Motor neuron (in vitro differentiated cells): ENCODE results near the gene TNRC6A. TPM values are rescaled to one million over a fixed set of nuclear protein-coding genes. Genes with fewer than 3 reads are reported as not detected.
"Not testable (repeated sequence)": the region's sequence is repeated elsewhere in the genome, so short reads cannot be mapped to it uniquely, and the experiment has no call there.

Experiments
- ATAC-seq, 8 experiments: fragments of 200-7000 bp; cut with Tn5 transposase; replicated peaks in 6 of 8; 2 replicates each; pipeline ENCODE4 v1.8.0; 2021; ENCODE audit warnings: mild to moderate bottlenecking in 8 of 8, moderate library complexity in 8 of 8
- H3K27ac ChIP-seq, 2 donors: fragments of 250-450 bp; sonication (Bioruptor Pico); 2 replicates each; pipeline ENCODE4 v1.9.0; 2021; ENCODE audit warnings: antibody characterized with exemption in 2 of 2, mild to moderate bottlenecking in 2 of 2, moderate library complexity in 1 of 2
- H3K4me1 ChIP-seq, 2 donors: fragments of 250-450 bp; sonication (Bioruptor Pico); replicated peaks in 1 of 2; 2 replicates each; pipeline ENCODE4 v1.6.1; 2021; ENCODE audit warnings: antibody characterized with exemption in 2 of 2, mild to moderate bottlenecking in 2 of 2, moderate library complexity in 1 of 2
- H3K4me3 ChIP-seq, 5 donors: fragments of 250-450 bp; sonication (Bioruptor Pico); 2 replicates each; pipeline ENCODE4 v1.9.0; 2021; ENCODE audit warnings: antibody characterized with exemption in 5 of 5, mild to moderate bottlenecking in 5 of 5, moderate library complexity in 4 of 5
- WGBS, 10 experiments: fragments of 450-650 bp; shearing (Covaris generic); methylation state at CpG; one replicate each; pipeline ENCODE4 v1.0.0; 2022; 5-methylcytosine and 5-hydroxymethylcytosine counted together
- in situ Hi-C, 9 experiments: fragments of 400-800 bp; cut with MboI; loops; one replicate each; pipeline ENCODE4 v1.15.0; 2021; ENCODE audit warnings: low sequenced_read_pairs in 9 of 9, low pct_unique_long_range_greater_than_20kb in 2 of 9; ENCODE audit not compliant: unreplicated experiment in 9 of 9
- total RNA-seq, 8 experiments: library from RNA; unstranded; fragments of 300-600 nt; gene quantifications; 2 replicates each; pipeline versions ENCODE4 v1.2.3 to v1.2.4, GENCODE V29; 2022

Gene TNRC6A
- total RNA-seq, 8 experiments from 2014 or later: 40.9 to 84.7 (median 55.3) TPM

GRCh38 chr16:24807301-24807700 is 77.8 kb downstream of the TNRC6A start:
- Histone ChIP-seq H3K4me3 (no peak overlapping the region), H3K4me1 (no peaks in the 10 kb centered on the region), H3K27ac (no peak overlapping the region)
- in situ Hi-C loops: loop anchor here in 1 of 9 experiments (25.0 kb wide), 1 partner anchor 245 kb away; no protein-coding TSS in a partner anchor
- ATAC-seq: no peak
- whole genome bisulfite sequencing, 10 experiments: 60 to 100% (median 100%) methylated on average over 1 of the region's 1 CpG; no CpG with 5 or more reads in 5 of the 10 experiments

GRCh38 chr16:24810951-24811843 is 81.7 kb downstream of the TNRC6A start:
- 62 to 100% (median 90%) methylated on average over 1 to 7 of the region's 11 CpGs for WGBS, 10 experiments
- Histone ChIP-seq H3K4me1 (no peaks in the 10 kb centered on the region), H3K4me3 (no peak overlapping the region), H3K27ac (no peak overlapping the region)
- peak in 2 of 8 experiments; percentile 33 to 42 for ATAC-seq
- in situ Hi-C loops: loop anchor here in 1 of 9 experiments (25.0 kb wide), 1 partner anchor 249 kb away; no protein-coding TSS in a partner anchor

- not testable (repeated sequence) for ATAC-seq, H3K4me1 ChIP-seq, H3K27ac ChIP-seq, H3K4me3 ChIP-seq
- in situ Hi-C loops: loop anchor here in 1 of 9 experiments (25.0 kb wide), 1 partner anchor 251 kb away; no protein-coding TSS in a partner anchor
- 83 to 100% (median 93%) methylated on average over 2 to 4 of the region's 6 CpGs; no CpG with 5 or more reads in 3 of the 10 experiments for WGBS, 10 experiments
Measured at GRCh38 chr16:24812813-24813212, 83.4 kb downstream of the TNRC6A start.

GRCh38 chr16:24815021-24815420 is 85.6 kb downstream of the TNRC6A start:
- H3K4me3 ChIP-seq: no peak overlapping the region
- H3K4me1 ChIP-seq: no peaks in the 10 kb centered on the region
- no peak for ATAC-seq
- in situ Hi-C loops: loop anchor here in 1 of 9 experiments (25.0 kb wide), 1 partner anchor 253 kb away; no protein-coding TSS in a partner anchor
- 80 to 100% (median 95%) methylated on average over 1 to 7 of the region's 7 CpGs; no CpG with 5 or more reads in 3 of the 10 experiments for WGBS, 10 experiments
- no peak overlapping the region for H3K27ac ChIP-seq

- ATAC-seq: no peak
- Histone ChIP-seq H3K4me3 (no peak overlapping the region), H3K4me1 (no peaks in the 10 kb centered on the region), H3K27ac (no peak overlapping the region)
- in situ Hi-C loops: loop anchor here in 1 of 9 experiments (25.0 kb wide), 1 partner anchor 254 kb away; no protein-coding TSS in a partner anchor
- WGBS, 10 experiments: 80 to 100% (median 95%) methylated on average over 1 to 5 of the region's 6 CpGs
Measured at GRCh38 chr16:24816688-24817087, 87.2 kb downstream of the TNRC6A start.

GRCh38 chr16:24819462-24820040 is 90.1 kb downstream of the TNRC6A start:
- ATAC-seq: no peak
- Histone ChIP-seq H3K4me3 (no peak overlapping the region), H3K27ac (no peak overlapping the region), H3K4me1 (no peaks in the 10 kb centered on the region)
- 30 to 100% (median 83%) methylated on average over 1 to 2 of the region's 2 CpGs for WGBS, 10 experiments
- in situ Hi-C loops: loop anchor here in 1 of 9 experiments (25.0 kb wide), 1 partner anchor 257 kb away; no protein-coding TSS in a partner anchor

- no peak for ATAC-seq
- 17 to 100% (median 100%) methylated on average over 1 of the region's 1 CpG; no CpG with 5 or more reads in 6 of the 10 experiments for WGBS, 10 experiments
- Histone ChIP-seq H3K4me3 (no peak overlapping the region), H3K4me1 (no peaks in the 10 kb centered on the region), H3K27ac (no peak overlapping the region)
- in situ Hi-C loops: loop anchor here in 1 of 9 experiments (25.0 kb wide), 1 partner anchor 258 kb away; no protein-coding TSS in a partner anchor
Measured at GRCh38 chr16:24820522-24820921, 91.1 kb downstream of the TNRC6A start.

- no peak for ATAC-seq
- H3K4me3 ChIP-seq: no peak overlapping the region
- no peak overlapping the region for H3K27ac ChIP-seq
- no peaks in the 10 kb centered on the region for H3K4me1 ChIP-seq
- in situ Hi-C loops: loop anchor here in 1 of 9 experiments (25.0 kb wide), 1 partner anchor 259 kb away; no protein-coding TSS in a partner anchor
- WGBS, 10 experiments: 93 to 100% (median 100%) methylated on average over 1 to 6 of the region's 9 CpGs; no CpG with 5 or more reads in 4 of the 10 experiments
Measured at GRCh38 chr16:24821129-24821528, 91.7 kb downstream of the TNRC6A start.

- H3K4me1 ChIP-seq: no peaks in the 10 kb centered on the region
- peak in 2 of 8 experiments; percentile 6 to 12 for ATAC-seq
- WGBS, 10 experiments: 67 to 100% (median 93%) methylated on average over 2 to 4 of the region's 10 CpGs; no CpG with 5 or more reads in 4 of the 10 experiments
- in situ Hi-C loops: loop anchor here in 1 of 9 experiments (25.0 kb wide), 1 partner anchor 260 kb away; no protein-coding TSS in a partner anchor
- no peak overlapping the region for H3K27ac ChIP-seq
- H3K4me3 ChIP-seq: no peak overlapping the region
Measured at GRCh38 chr16:24822542-24822941, 93.1 kb downstream of the TNRC6A start.

- no peaks in the 10 kb centered on the region for H3K4me1 ChIP-seq
- WGBS, 10 experiments: 92 to 95% (median 94%) methylated on average over 2 to 7 of the region's 8 CpGs; no CpG with 5 or more reads in 5 of the 10 experiments
- in situ Hi-C loops: loop anchor here in 1 of 9 experiments (25.0 kb wide), 1 partner anchor 261 kb away; no protein-coding TSS in a partner anchor
- H3K27ac ChIP-seq: no peak overlapping the region
- no peak overlapping the region for H3K4me3 ChIP-seq
- peak in 5 of 8 experiments; percentile 11 to 23 (median 18) for ATAC-seq
Measured at GRCh38 chr16:24822974-24823373, 93.5 kb downstream of the TNRC6A start.

- Histone ChIP-seq H3K27ac (no peak overlapping the region), H3K4me3 (no peak overlapping the region), H3K4me1 (no peaks in the 10 kb centered on the region)
- in situ Hi-C loops: no loop called here
- WGBS, 10 experiments: 73 to 100% (median 96%) methylated on average over 1 to 10 of the region's 10 CpGs; no CpG with 5 or more reads in 1 of the 10 experiments
- ATAC-seq: no peak
Measured at GRCh38 chr16:24825696-24826095, 96.2 kb downstream of the TNRC6A start.

- 77 to 100% (median 89%) methylated on average over 5 to 11 of the region's 12 CpGs for WGBS, 10 experiments
- in situ Hi-C loops: no loop called here
- ATAC-seq: no peak
- no peak overlapping the region for H3K4me3 ChIP-seq
- H3K4me1 ChIP-seq: no peaks in the 10 kb centered on the region
- H3K27ac ChIP-seq: no peak overlapping the region
Measured at GRCh38 chr16:24826096-24826690, 96.7 kb downstream of the TNRC6A start.
